Vagina (tissue), 2 donors: ENCODE measurements around the gene KRT86. TPM values are rescaled to one million over a fixed set of nuclear protein-coding genes. Genes with fewer than 3 reads are reported as not detected.

Source experiments
- DNase-seq, 2 donors: peaks; one replicate each; pipeline ENCODE4 v3.0.0-alpha.2; 2017; ENCODE audit errors: extremely low spot score in 2 of 2
- H3K27ac ChIP-seq: fragments of 200-600 bp; sonication (generic); one replicate; pipeline ENCODE4 v1.5.1; 2019
- H3K27me3 ChIP-seq: fragments of 200-600 bp; sonication (generic); one replicate; pipeline ENCODE4 v1.5.1; 2019
- H3K36me3 ChIP-seq, 2 donors: fragments of 200-600 bp; sonication (generic); one replicate each; pipeline ENCODE4 v1.5.1; 2017 to 2019
- H3K4me1 ChIP-seq: fragments of 200-600 bp; sonication (generic); one replicate; pipeline ENCODE4 v1.5.1; 2019
- H3K4me3 ChIP-seq, 2 donors: fragments of 200-600 bp; sonication (generic); 1 replicate in 1 of 2; 2 replicates in 1 of 2; pipeline ENCODE4 v1.5.1; 2016 to 2019
- H3K9me3 ChIP-seq: fragments of 200-600 bp; sonication (generic); one replicate; pipeline ENCODE4 v1.5.1; 2019
- CTCF ChIP-seq, 3 experiments: fragments of 450-650 bp in 2 of 3; fragments of 200-600 bp in 1 of 3; sonication (generic) in 1 of 3; IDR thresholded peaks; one replicate each; pipeline ENCODE4 v1.5.1; 2017 to 2019; ENCODE audit warnings: antibody characterized with exemption in 3 of 3, mild to moderate bottlenecking in 2 of 3, moderate library complexity in 2 of 3
- POLR2A ChIP-seq, 2 donors: fragments of 450-650 bp; IDR thresholded peaks; one replicate each; pipeline ENCODE4 v1.6.1; 2017; ENCODE audit warnings: antibody characterized with exemption in 2 of 2, mild to moderate bottlenecking in 2 of 2, moderate library complexity in 2 of 2
- POLR2AphosphoS5 ChIP-seq, 2 donors: sonication (generic); formaldehyde crosslinking; IDR thresholded peaks; one replicate each; pipeline ENCODE4 v1.9.0; 2017; ENCODE audit warnings: antibody characterized with exemption in 2 of 2, mild to moderate bottlenecking in 2 of 2, low read depth in 1 of 2; ENCODE audit not compliant: insufficient read depth in 1 of 2
- intact Hi-C: fragments of 100-400 bp; cut with DNase I; formaldehyde crosslinking; loops from one replicate; pipeline ENCODE4 v1.15.1; 2023
- total RNA-seq: library from RNA; depleted of rRNA; stranded (reverse); fragments of >200 nt; gene quantifications from one replicate; pipeline ENCODE4 v1.2.3, GENCODE V29; 2016

KRT86 gene
- total RNA-seq, 1 donor from 2014 or later, result not detected

- Histone ChIP-seq H3K27me3 (no peaks in the 10 kb centered on the region), H3K27ac (no peak overlapping the region), H3K4me3 (no peak overlapping the region), H3K4me1 (peaks cover 11% of the 10 kb centered on the region), H3K9me3 (no peaks in the 10 kb centered on the region), H3K36me3 (no peaks in the 10 kb centered on the region)
- intact Hi-C loops, result no loop called here
- no peak for DNase-seq
- TF ChIP-seq CTCF (IDR thresholded peaks at IDR 0.05) (no peak), POLR2AphosphoS5 (IDR thresholded peaks at IDR 0.05; ENCODE audit: insufficient read depth in 1 of 2, low read depth in 1 of 2) (no peak), POLR2A (IDR thresholded peaks at IDR 0.05) (no peak)
Observed at GRCh38 chr12:52310622-52311284, 36.3 kb downstream of the KRT86 start.

GRCh38 chr12:52311285-52311648 is 36.8 kb downstream of the KRT86 start:
- TF ChIP-seq POLR2AphosphoS5 (IDR thresholded peaks at IDR 0.05; ENCODE audit: insufficient read depth in 1 of 2, low read depth in 1 of 2), result no peak
- no peak for TF ChIP-seq POLR2A (IDR thresholded peaks at IDR 0.05)
- TF ChIP-seq CTCF (IDR thresholded peaks at IDR 0.05), result no peak
- DNase-seq, result no peak
- Histone ChIP-seq H3K27me3 (no peaks in the 10 kb centered on the region), H3K4me3 (no peak overlapping the region), H3K36me3 (no peaks in the 10 kb centered on the region), H3K9me3 (no peaks in the 10 kb centered on the region), H3K4me1 (peaks cover 11% of the 10 kb centered on the region), H3K27ac (no peak overlapping the region)
- intact Hi-C loops, result no loop called here

GRCh38 chr12:52312086-52312485 is 37.6 kb downstream of the KRT86 start:
- Histone ChIP-seq H3K27ac (no peak overlapping the region), H3K27me3 (no peaks in the 10 kb centered on the region), H3K9me3 (no peaks in the 10 kb centered on the region), H3K4me1 (peaks cover 11% of the 10 kb centered on the region), H3K4me3 (no peak overlapping the region), H3K36me3 (no peaks in the 10 kb centered on the region)
- intact Hi-C loops, result no loop called here
- TF ChIP-seq POLR2A (IDR thresholded peaks at IDR 0.05) (no peak), CTCF (IDR thresholded peaks at IDR 0.05) (no peak), POLR2AphosphoS5 (IDR thresholded peaks at IDR 0.05; ENCODE audit: insufficient read depth in 1 of 2, low read depth in 1 of 2) (no peak)
- DNase-seq, result no peak

- Histone ChIP-seq H3K27me3 (no peaks in the 10 kb centered on the region), H3K9me3 (no peaks in the 10 kb centered on the region), H3K36me3 (no peaks in the 10 kb centered on the region), H3K27ac (no peak overlapping the region), H3K4me3 (no peak overlapping the region), H3K4me1 (peaks cover 4% of the 10 kb centered on the region)
- intact Hi-C loops, result no loop called here
- no peak for TF ChIP-seq CTCF (IDR thresholded peaks at IDR 0.05)
- no peak for DNase-seq
Observed at GRCh38 chr12:52313461-52313860, 39.0 kb downstream of the KRT86 start.

- Histone ChIP-seq H3K27ac (no peak overlapping the region), H3K4me1 (no peaks in the 10 kb centered on the region), H3K9me3 (no peaks in the 10 kb centered on the region), H3K36me3 (no peaks in the 10 kb centered on the region), H3K27me3 (no peaks in the 10 kb centered on the region), H3K4me3 (no peak overlapping the region)
- TF ChIP-seq POLR2AphosphoS5 (IDR thresholded peaks at IDR 0.05; ENCODE audit: insufficient read depth in 1 of 2, low read depth in 1 of 2) (no peak), POLR2A (IDR thresholded peaks at IDR 0.05) (no peak), CTCF (IDR thresholded peaks at IDR 0.05) (no peak)
- intact Hi-C loops, result no loop called here
- DNase-seq, result no peak
Observed at GRCh38 chr12:52313926-52314325, 39.5 kb downstream of the KRT86 start.
